ENCODE results near the gene COX15.

DNA sequence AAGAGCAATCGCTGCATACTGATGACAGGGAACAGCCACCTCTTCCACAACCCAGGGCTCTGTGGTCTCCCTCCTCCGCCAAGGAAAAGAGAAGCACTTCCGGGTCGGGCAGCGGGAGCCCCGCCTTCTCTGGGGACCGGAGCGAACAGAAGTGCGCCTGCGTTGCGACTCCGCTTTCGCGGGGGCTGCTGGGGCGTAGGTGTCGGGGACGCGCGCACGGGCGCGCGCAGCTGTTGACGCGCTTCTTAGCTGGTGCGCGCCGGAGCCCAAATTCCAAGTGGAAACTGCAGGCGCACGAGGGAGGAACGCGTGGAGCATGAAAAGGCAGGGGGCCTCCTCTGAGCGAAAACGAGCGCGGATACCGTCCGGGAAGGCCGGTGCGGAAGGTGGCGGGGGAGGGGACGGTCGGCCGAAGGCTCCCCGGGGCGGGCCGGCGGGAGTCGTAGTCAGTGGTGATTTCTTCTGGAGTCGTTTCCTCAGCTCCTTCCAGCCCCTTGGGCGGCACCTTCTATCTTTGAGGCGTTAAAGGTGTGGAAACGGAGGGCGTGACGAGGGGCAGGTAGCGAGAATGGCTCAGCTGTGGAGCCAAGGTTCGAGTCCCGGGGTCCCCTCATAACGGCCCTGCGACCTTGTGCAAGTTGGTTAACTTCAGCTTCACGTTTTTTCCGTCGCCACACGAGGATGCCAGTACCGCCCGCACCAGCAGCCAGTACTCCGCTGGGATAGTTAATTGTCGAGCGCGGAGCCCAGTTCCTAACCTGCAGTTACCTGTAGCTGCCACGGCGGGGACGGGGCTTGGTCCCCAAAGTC is at the start of gene COX15, which contains the start of gene CUTC:
- TF ChIP-seq, protein P1, sequence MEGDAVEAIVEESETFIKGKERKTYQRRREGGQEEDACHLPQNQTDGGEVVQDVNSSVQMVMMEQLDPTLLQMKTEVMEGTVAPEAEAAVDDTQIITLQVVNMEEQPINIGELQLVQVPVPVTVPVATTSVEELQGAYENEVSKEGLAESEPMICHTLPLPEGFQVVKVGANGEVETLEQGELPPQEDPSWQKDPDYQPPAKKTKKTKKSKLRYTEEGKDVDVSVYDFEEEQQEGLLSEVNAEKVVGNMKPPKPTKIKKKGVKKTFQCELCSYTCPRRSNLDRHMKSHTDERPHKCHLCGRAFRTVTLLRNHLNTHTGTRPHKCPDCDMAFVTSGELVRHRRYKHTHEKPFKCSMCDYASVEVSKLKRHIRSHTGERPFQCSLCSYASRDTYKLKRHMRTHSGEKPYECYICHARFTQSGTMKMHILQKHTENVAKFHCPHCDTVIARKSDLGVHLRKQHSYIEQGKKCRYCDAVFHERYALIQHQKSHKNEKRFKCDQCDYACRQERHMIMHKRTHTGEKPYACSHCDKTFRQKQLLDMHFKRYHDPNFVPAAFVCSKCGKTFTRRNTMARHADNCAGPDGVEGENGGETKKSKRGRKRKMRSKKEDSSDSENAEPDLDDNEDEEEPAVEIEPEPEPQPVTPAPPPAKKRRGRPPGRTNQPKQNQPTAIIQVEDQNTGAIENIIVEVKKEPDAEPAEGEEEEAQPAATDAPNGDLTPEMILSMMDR (IDR thresholded peaks at IDR 0.05; ENCODE audit: low read length): peak; percentile 13; the same call in 1 of the 2 replicates
- no peak for TF ChIP-seq EZH2 (IDR thresholded peaks at IDR 0.05; ENCODE audit: borderline replicate concordance, low read length)

Data from OCI-LY1 (cell line).